ENCODE data around the gene CACUL1. TPM values are rescaled to one million over a fixed set of nuclear protein-coding genes. Genes with fewer than 3 reads are reported as not detected.
"Not testable (repeated sequence)": the region's sequence is repeated elsewhere in the genome, so short reads cannot be mapped to it uniquely, and the experiment has no call there.

CACUL1 gene
- total and polyA plus RNA-seq, 5 experiments from 2014 or later = 23.1 to 42.1 (median 29.2) TPM

DNA sequence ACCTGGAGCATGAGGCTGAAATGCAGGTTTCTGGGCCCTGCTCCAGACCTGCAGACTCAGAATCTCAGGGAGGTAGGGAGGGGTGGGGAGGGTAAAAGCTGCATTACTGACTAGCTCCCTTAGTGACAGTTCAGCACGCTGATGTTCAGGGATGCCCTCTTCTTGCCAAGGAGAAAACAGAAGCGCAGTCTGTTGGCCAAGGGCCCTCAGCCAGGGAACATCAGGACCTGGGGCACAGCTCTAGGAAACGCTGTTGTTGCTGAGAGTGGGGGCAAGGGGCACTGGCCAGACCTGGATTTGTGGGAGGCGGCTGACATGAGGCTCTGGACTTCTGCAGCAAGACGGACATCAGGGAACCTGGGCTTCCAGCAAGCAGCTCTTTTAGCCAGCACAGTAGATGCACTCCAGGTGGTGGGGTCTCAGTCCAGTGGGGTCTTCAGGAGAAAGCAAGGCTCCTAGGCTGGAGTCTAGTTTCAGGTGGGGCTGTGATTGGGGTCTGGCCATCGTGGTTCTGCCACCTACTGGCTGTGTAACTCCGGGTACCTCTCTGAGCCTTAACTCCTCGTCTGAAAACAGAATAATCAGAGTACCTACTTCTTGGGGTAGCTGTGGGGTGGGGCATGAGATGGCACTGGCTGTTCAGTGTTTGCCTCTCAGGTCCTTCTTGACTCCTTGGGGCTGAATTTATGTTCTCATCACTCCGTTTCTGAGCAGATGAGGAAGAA is 86.4 kb downstream of the CACUL1 start:
- H3K9me3 Mint-ChIP-seq = no peaks in the 10 kb centered on the region
- no peaks in the 10 kb centered on the region for H3K27me3 Mint-ChIP-seq
- ATAC-seq = peak; percentile 17 to 35
- DNase-seq = no peak
- peak overlapping the region in 6 of 10 donors; percentile 14 to 78 (median 62) for H3K4me3 Mint-ChIP-seq
- peak overlapping the region in 6 of 10 donors; percentile 60 to 94 (median 72) for H3K27ac Mint-ChIP-seq
- H3K36me3 Mint-ChIP-seq = no peaks in the 10 kb centered on the region
- POLR2A ChIA-PET = interaction anchor here (0.8 to 1.0 kb wide), 2 partner anchors 10 to 46 kb away, joined by 3 to 7 read pairs; no protein-coding TSS in a partner anchor
- peaks cover 18 to 48% (median 38%) of the 10 kb centered on the region in 4 donors for H3K4me1 Mint-ChIP-seq

DNA sequence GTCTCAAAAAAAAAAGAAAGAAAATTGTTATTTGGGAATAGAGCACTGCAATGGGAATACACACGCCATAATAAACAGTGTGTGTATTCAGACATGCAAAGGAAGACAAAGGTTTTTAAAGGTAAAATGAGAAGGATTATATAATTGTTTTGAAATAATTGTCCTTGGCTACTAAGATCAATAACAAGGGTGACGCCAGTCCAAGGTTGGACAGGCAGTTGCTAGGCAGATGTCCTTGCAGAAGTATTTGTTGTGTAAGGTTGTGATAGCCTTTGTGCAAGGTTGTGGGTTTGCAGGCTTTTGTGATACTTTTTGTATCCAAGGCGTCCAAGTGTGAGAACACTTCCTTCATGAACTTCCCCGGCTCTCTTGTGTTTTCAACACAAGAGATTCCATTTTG is 87.0 kb downstream of the CACUL1 start:
- DNase-seq (no peak), ATAC-seq (no peak)
- POLR2A ChIA-PET = no interaction called here
- peak overlapping the region in 2 of 10 donors; percentile 2 to 57 for H3K27ac Mint-ChIP-seq
- H3K27me3 Mint-ChIP-seq = peaks cover 0 to 3% (median 0%) of the 10 kb centered on the region in 5 donors
- peaks cover 0 to 2% (median 0%) of the 10 kb centered on the region in 3 donors for H3K36me3 Mint-ChIP-seq
- peaks cover 23 to 55% (median 43%) of the 10 kb centered on the region in 4 donors for H3K4me1 Mint-ChIP-seq
- H3K9me3 Mint-ChIP-seq = peaks cover 0 to 4% (median 0%) of the 10 kb centered on the region in 9 donors
- no peak overlapping the region for H3K4me3 Mint-ChIP-seq

DNA sequence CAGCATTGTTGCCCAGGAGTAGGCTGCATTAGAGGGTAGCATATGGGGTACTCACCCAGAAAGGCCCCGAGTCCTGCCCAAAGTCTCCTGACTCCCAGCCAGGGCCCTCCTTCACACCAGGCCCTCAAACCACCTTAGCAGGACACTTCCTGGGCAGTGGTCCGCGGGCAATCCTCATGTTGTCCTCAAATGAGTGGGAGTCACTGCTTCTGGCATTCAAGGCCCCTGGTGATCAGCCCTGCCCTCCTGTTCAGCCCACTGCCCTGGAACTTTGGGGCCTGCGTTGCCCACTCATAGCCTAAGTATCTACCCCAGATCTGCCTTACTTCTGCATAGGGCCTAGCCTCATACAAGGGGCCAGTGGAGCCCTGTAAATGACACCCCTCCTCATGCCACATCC is 88.4 kb downstream of the CACUL1 start:
- POLR2A ChIA-PET = no interaction called here
- Mint-ChIP-seq H3K9me3 (peaks cover 0 to 15% (median 8%) of the 10 kb centered on the region in 9 donors), H3K4me3 (no peak overlapping the region), H3K4me1 (peaks cover 34 to 67% (median 55%) of the 10 kb centered on the region in 4 donors), H3K36me3 (peaks cover 0 to 11% (median 10%) of the 10 kb centered on the region in 3 donors), H3K27me3 (peaks cover 0 to 3% (median 0%) of the 10 kb centered on the region in 5 donors), H3K27ac (peak overlapping the region in 1 of 10 donors; percentile 70)
- no peak for DNase-seq
- ATAC-seq = no peak

DNA sequence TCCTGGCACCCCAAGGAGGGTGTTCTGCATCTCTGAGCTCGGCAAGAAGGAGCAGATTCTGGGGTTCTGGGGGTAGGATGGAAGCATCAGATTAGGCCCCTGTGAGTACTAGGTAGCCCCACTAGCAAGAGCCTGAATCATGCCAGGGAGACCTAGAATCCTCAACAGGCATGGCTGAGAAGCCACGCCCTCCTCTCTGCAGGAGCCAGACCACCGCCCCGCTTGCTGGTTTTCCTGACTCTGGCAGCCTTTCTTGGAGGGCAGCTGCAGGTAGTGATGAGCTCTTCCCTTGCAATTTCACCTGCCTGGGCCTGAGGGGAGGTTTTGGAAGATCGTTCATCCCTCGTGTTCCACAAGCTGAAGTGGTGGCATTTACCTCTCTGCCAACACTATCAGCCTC is 90.4 kb downstream of the CACUL1 start:
- Mint-ChIP-seq H3K4me3 (peak overlapping the region in 2 of 10 donors; percentile 4 to 15), H3K9me3 (peaks cover 0 to 31% (median 20%) of the 10 kb centered on the region in 9 donors), H3K36me3 (peaks cover 0 to 17% (median 11%) of the 10 kb centered on the region in 3 donors), H3K27me3 (peaks cover 0 to 6% (median 0%) of the 10 kb centered on the region in 5 donors), H3K27ac (peak overlapping the region in 2 of 10 donors; percentile 7 to 25), H3K4me1 (peaks cover 32 to 67% (median 55%) of the 10 kb centered on the region in 4 donors)
- DNase-seq = no peak
- POLR2A ChIA-PET = no interaction called here
- no peak for ATAC-seq

- Mint-ChIP-seq H3K36me3 (peaks cover 0 to 17% (median 11%) of the 10 kb centered on the region in 3 donors), H3K4me1 (peaks cover 29 to 67% (median 55%) of the 10 kb centered on the region in 4 donors), H3K9me3 (peaks cover 0 to 35% (median 20%) of the 10 kb centered on the region in 9 donors), H3K4me3 (peak overlapping the region in 4 of 10 donors; percentile 48 to 64 (median 54)), H3K27ac (peak overlapping the region in 1 of 10 donors; percentile 10), H3K27me3 (peaks cover 0 to 6% (median 0%) of the 10 kb centered on the region in 5 donors)
- ATAC-seq (no peak), DNase-seq (no peak)
- POLR2A ChIA-PET = no interaction called here
Measured at GRCh38 chr10:118663176-118663575, 91.6 kb downstream of the CACUL1 start.

DNA sequence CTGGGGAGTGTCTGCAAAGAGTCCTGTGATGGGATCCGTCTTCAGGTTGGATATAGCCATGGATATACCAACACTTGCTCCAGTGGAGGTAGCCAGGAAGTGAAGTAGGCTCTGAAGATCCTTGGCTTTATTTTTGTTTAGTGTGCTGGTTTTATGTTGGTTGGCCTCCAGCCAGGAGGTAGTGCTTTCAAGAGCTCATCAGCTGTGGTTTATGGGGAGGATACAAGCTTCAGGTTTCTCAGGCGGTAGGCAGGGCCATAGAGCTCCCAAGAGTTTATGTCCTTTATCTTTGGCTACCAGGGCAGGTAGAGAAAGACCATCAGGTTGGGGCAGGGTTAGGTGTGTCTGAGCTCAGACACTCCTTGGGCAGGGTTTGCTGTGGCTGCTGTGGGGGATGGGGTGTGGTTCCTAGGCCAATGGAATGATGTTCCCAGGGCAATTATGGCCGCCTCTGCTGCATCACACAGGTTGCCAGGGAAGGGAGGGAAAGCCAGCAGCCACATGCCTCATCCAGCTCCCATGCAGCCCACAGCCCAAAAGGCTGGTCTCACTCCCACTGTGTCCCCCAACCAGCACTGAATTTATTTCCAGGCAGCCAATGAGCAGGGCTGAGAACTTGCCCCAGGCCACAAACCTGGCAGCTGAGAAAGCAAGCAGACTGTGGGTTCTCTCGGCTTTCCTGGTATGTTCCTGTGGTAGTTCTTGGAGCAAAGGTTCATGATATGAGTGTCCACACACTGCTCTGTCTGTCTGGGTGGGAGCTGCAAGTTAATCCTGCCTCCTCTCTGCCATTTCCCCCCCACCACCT is 92.3 kb downstream of the CACUL1 start:
- Mint-ChIP-seq H3K27ac (peak overlapping the region in 9 of 10 donors; percentile 40 to 88 (median 61)), H3K4me3 (peak overlapping the region in 9 of 10 donors; percentile 3 to 78 (median 64)), H3K27me3 (peaks cover 0 to 6% (median 0%) of the 10 kb centered on the region in 5 donors), H3K4me1 (peaks cover 34 to 67% (median 61%) of the 10 kb centered on the region in 4 donors), H3K9me3 (peaks cover 0 to 36% (median 20%) of the 10 kb centered on the region in 9 donors), H3K36me3 (peaks cover 0 to 17% (median 11%) of the 10 kb centered on the region in 3 donors)
- ATAC-seq (peak in 1 of 2 donors; percentile 61), DNase-seq (peak in 4 of 10 donors; percentile 9 to 63 (median 32))
- POLR2A ChIA-PET = interaction anchor here (1.3 kb wide), 1 partner anchor 10 kb away, joined by 4 read pairs; no protein-coding TSS in a partner anchor

DNA sequence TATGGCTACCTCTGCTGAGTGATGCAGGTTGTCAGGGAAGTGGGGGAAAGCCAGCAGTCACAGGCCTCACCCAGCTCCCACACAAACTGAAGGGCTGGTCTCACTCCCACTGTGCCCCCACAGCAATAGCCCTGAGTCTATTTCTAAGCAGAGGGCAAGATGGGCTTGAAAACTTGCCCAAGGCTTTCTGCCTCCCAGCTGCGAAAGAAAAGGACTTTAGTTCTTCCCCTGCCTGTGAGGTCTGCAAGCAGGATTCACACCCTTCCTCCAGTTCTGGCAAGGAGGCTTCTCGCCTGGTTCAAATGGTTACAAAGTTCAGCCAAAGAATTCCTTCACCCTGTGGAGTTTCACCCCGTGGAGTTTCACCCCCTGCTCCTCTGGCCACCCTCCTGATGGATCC is 96.0 kb downstream of the CACUL1 start:
- H3K27ac Mint-ChIP-seq = peak overlapping the region in 9 of 10 donors; percentile 63 to 93 (median 84)
- peaks cover 10 to 47% (median 35%) of the 10 kb centered on the region in 9 donors for H3K9me3 Mint-ChIP-seq
- peak overlapping the region in 9 of 10 donors; percentile 29 to 82 (median 65) for H3K4me3 Mint-ChIP-seq
- DNase-seq (no peak), ATAC-seq (no peak)
- POLR2A ChIA-PET = interaction anchor here (0.6 to 1.1 kb wide), 3 partner anchors 10 to 67 kb away, joined by 3 to 5 read pairs (median 3); no protein-coding TSS in a partner anchor
- H3K27me3 Mint-ChIP-seq = peaks cover 0 to 10% (median 0%) of the 10 kb centered on the region in 5 donors
- peaks cover 0 to 27% (median 26%) of the 10 kb centered on the region in 3 donors for H3K36me3 Mint-ChIP-seq
- H3K4me1 Mint-ChIP-seq = peaks cover 45 to 83% (median 72%) of the 10 kb centered on the region in 4 donors

DNA sequence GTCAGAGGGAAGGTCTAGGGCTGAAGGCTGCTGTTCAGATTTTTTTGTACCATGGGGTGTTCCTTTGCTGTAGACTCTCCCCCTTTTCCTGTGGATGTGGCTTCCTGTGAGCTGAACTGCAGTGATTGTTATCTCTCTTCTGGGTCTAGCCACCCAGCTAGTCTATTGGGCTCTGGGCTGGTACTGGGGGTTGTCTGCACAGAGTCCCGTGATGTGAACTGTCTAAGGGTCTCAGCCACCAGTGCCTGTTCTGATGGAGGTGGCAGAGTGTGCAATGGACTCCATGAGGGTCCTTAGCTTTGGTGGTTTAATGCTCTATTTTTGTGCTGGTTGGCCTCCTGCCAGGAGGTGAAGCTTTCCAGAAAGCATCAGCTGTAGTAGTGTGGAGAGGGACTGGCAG is 96.6 kb downstream of the CACUL1 start:
- ATAC-seq = peak; percentile 73 to 78
- peak overlapping the region; percentile 57 to 93 (median 82) for H3K27ac Mint-ChIP-seq

GRCh38 chr10:118645294-118645693 is 109.5 kb downstream of the CACUL1 start:
- DNase-seq, H3K4me3 Mint-ChIP-seq, H3K27me3 Mint-ChIP-seq, ATAC-seq, H3K36me3 Mint-ChIP-seq, H3K27ac Mint-ChIP-seq, POLR2A ChIA-PET, H3K4me1 Mint-ChIP-seq: not testable (repeated sequence)
- peaks cover 4 to 30% (median 16%) of the 10 kb centered on the region in 9 donors for H3K9me3 Mint-ChIP-seq

More for the DNA sequence above, 96.6 kb downstream of the CACUL1 start:
- POLR2A ChIA-PET = interaction anchor here (1.0 to 1.2 kb wide), 3 partner anchors 11 to 42 kb away, joined by 3 to 4 read pairs (median 3); no protein-coding TSS in a partner anchor
- peaks cover 0 to 32% (median 26%) of the 10 kb centered on the region in 3 donors for H3K36me3 Mint-ChIP-seq
- H3K4me1 Mint-ChIP-seq = peaks cover 43 to 77% (median 67%) of the 10 kb centered on the region in 4 donors
- H3K9me3 Mint-ChIP-seq = peaks cover 10 to 47% (median 37%) of the 10 kb centered on the region in 9 donors
- peak in 7 of 10 donors; percentile 9 to 72 (median 39) for DNase-seq
- not testable (repeated sequence) for H3K27me3 Mint-ChIP-seq
- peak overlapping the region; percentile 46 to 82 (median 72) for H3K4me3 Mint-ChIP-seq

DNA sequence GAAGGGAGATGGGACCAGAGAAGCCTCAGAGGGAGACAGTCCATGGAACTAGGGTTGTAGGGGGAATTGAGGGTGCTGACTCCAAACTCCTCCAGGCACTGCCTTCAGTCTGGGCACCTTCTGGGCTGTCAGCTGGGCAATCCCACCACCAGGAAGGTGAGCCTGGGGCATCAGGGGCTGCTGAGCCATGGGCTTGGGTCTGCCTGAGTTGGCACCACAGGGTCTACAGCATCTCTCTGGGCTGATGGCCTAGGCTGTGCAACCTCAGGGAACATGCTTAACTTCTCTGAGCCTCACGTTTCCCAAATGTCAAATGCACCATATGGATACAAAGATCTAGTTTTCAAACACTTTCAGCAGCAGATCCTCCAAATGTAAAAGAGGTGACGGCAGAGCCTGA is 112.5 kb downstream of the CACUL1 start:
- Mint-ChIP-seq H3K36me3 (peaks cover 0 to 14% (median 9%) of the 10 kb centered on the region in 3 donors), H3K4me3 (no peak overlapping the region), H3K9me3 (peaks cover 6 to 23% (median 11%) of the 10 kb centered on the region in 9 donors), H3K4me1 (peaks cover 0 to 7% (median 0%) of the 10 kb centered on the region in 4 donors), H3K27me3 (peaks cover 0 to 2% (median 0%) of the 10 kb centered on the region in 5 donors), H3K27ac (no peak overlapping the region)
- ATAC-seq = no peak
- DNase-seq = no peak
- POLR2A ChIA-PET = no interaction called here

- DNase-seq = no peak
- H3K27ac Mint-ChIP-seq = peak overlapping the region in 1 of 10 donors; percentile 32
Measured at GRCh38 chr10:118638680-118639079, 116.1 kb downstream of the CACUL1 start.

More at GRCh38 chr10:118638680-118639079, 116.1 kb downstream of the CACUL1 start:
- POLR2A ChIA-PET = no interaction called here
- Mint-ChIP-seq H3K4me3 (no peak overlapping the region), H3K27me3 (no peaks in the 10 kb centered on the region), H3K36me3 (peaks cover 0 to 14% (median 11%) of the 10 kb centered on the region in 3 donors), H3K4me1 (peaks cover 0 to 7% (median 1%) of the 10 kb centered on the region in 4 donors), H3K9me3 (peaks cover 6 to 23% (median 11%) of the 10 kb centered on the region in 9 donors)
- ATAC-seq = no peak
